ENCODE measurements around the gene ZBTB21. TPM values are rescaled to one million over a fixed set of nuclear protein-coding genes. Genes with fewer than 3 reads are reported as not detected.

The ZBTB21 gene
- total RNA-seq, 1 experiment from 2014 or later, result 18.1 TPM

DNA sequence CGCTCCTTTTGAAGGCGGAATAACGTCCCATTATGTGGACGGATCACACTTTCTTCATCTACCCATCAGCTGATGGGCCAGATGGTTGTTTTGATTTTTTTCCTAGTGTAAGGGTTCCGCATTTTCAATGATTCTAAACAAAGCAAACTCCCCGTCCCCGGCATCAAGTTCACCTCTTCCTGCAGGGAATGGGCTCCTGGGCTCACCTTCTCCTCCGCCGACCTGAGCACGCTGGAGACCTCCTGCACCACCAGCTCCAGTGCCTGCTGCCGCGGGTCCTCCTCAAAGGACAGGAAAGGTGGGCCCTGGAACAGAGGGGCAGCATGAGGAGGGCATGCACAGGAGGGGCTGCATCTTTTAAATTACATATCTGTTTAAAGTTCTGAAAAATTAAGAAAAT, 68.2 kb downstream of the ZBTB21 start:
- Histone ChIP-seq H3K27ac (ENCODE audit: insufficient read length, low read depth, low read length) (no peak overlapping the region), H3K79me2 (ENCODE audit: insufficient read depth, low read length) (no peaks in the 10 kb centered on the region), H2BK12ac (ENCODE audit: insufficient read length, low read depth, low read length) (no peak overlapping the region), H3K27me3 (ENCODE audit: insufficient read depth, low read length) (no peaks in the 10 kb centered on the region), H2BK20ac (ENCODE audit: low read depth, low read length, poor library complexity, severe bottlenecking) (no peak overlapping the region), H4K8ac (replicated peaks; ENCODE audit: insufficient read length, low read depth, low read length) (no peak overlapping the region), H3T11ph (ENCODE audit: low read length) (no peak overlapping the region), H3K23ac (ENCODE audit: insufficient read length, low read depth, low read length) (no peak overlapping the region), H3K4ac (ENCODE audit: low read depth, low read length) (no peak overlapping the region), H2AFZ (ENCODE audit: low read length) (no peak overlapping the region), H3K4me2 (ENCODE audit: insufficient read depth, insufficient read length, low read length) (no peak overlapping the region), H2AK5ac (ENCODE audit: insufficient read length, low read length) (no peak overlapping the region), H3K9me3 (ENCODE audit: control insufficient read depth, low read depth, low read length) (no peaks in the 10 kb centered on the region), H4K20me1 (ENCODE audit: control insufficient read depth, insufficient read depth, insufficient read length) (no peaks in the 10 kb centered on the region), H2BK120ac (ENCODE audit: low read depth, low read length, poor library complexity, severe bottlenecking) (no peak overlapping the region), H3K23me2 (ENCODE audit: insufficient read length, low read depth, low read length, poor library complexity, severe bottlenecking) (no peaks in the 10 kb centered on the region), H2BK5ac (ENCODE audit: insufficient read length, low read length) (no peak overlapping the region), H3K9ac (ENCODE audit: extremely low read depth, insufficient read length, low read length) (no peak overlapping the region), H3K79me1 (ENCODE audit: insufficient read depth, low read depth, low read length, poor library complexity, severe bottlenecking) (peaks cover 2% of the 10 kb centered on the region), H3K56ac (ENCODE audit: insufficient read length, low read depth, low read length) (no peak overlapping the region), H4K5ac (ENCODE audit: insufficient read length, low read depth, low read length) (no peak overlapping the region), H4K91ac (ENCODE audit: insufficient read length, low read depth, low read length) (no peak overlapping the region), H3K14ac (ENCODE audit: insufficient read depth, low read length) (no peak overlapping the region), H2BK15ac (ENCODE audit: low read depth, low read length) (no peak overlapping the region), H3K18ac (ENCODE audit: insufficient read length, low read depth, low read length) (no peak overlapping the region), H3K4me1 (ENCODE audit: insufficient read depth, low read length) (no peaks in the 10 kb centered on the region)
- H3K36me3 Mint-ChIP-seq (ENCODE audit: insufficient read depth in 1 of 3, low read depth in 3 of 3), result 0 out of 7 replicates have a peak, but pooled peaks cover 0 to 3% (median 0%) of the 10 kb centered on the region in 3 experiments
- H3K27ac Mint-ChIP-seq, result no peak overlapping the region
- H3K9me3 Mint-ChIP-seq, result no peaks in the 10 kb centered on the region
- no peak overlapping the region for H3K4me3 Mint-ChIP-seq
- H3K27me3 Mint-ChIP-seq (ENCODE audit: low read depth), result no peaks in the 10 kb centered on the region
- H3K4me1 Mint-ChIP-seq, result peaks cover 4 to 6% of the 10 kb centered on the region in 2 experiments
- no CpG with 5 or more reads among the region's 12 CpGs for WGBS (ENCODE audit: extremely low coverage, insufficient read length, low lambda C conversion rate)
- TF ChIP-seq CTCF (conservative IDR thresholded peaks at IDR 0.05), result no peak
- DNase-seq, result no peak
